OCI-LY3 (cell line): ENCODE measurements around the gene ARGLU1.
A peak's percentile ranks its signal among the peaks of the same experiment; 100 is the strongest.

Experiments used
- H2AFZ ChIP-seq: fragments of 200-600, 300-600 bp; shearing (Covaris generic); 2 replicates; pipeline ENCODE4 v1.6.0; 2014; ENCODE audit warnings: antibody characterized with exemption, low read depth, low read length
- H3K27ac ChIP-seq: fragments of 200-600, 300-600 bp; sonication (generic); 2 replicates; pipeline ENCODE4 v1.5.1; 2014; ENCODE audit warnings: mild to moderate bottlenecking, low read length, moderate library complexity, mixed read lengths
- H3K27me3 ChIP-seq: fragments of 200-600, 300-600 bp; sonication (generic); 2 replicates; pipeline ENCODE4 v1.6.1; 2014; ENCODE audit warnings: low read depth, low read length, mixed read lengths
- H3K36me3 ChIP-seq: fragments of 200-600, 300-600 bp; sonication (generic); replicated peaks from 2 replicates; pipeline ENCODE3; 2014; ENCODE audit warnings: low read depth, low read length, mixed read lengths
- H3K4me1 ChIP-seq: fragments of 300-600, 200-600 bp; sonication (generic); 2 replicates; pipeline ENCODE4 v1.6.1; 2014; ENCODE audit warnings: low read length, mixed read lengths
- H3K4me2 ChIP-seq: fragments of 200-600, 300-600 bp; sonication (generic); 2 replicates; pipeline ENCODE4 v1.6.1; 2014; ENCODE audit warnings: low read length, mixed read lengths
- H3K4me3 ChIP-seq: fragments of 300-600, 200-600 bp; sonication (generic); 2 replicates; pipeline ENCODE4 v1.5.1; 2014; ENCODE audit warnings: antibody characterized with exemption, mild to moderate bottlenecking, low read length, moderate library complexity
- H3K79me2 ChIP-seq: fragments of 300-600, 200-600 bp; shearing (Covaris generic); 2 replicates; pipeline ENCODE4 v1.6.1; 2014; ENCODE audit warnings: mild to moderate bottlenecking, low read length, mixed read lengths
- H3K9ac ChIP-seq: fragments of 300-600, 200-600 bp; shearing (Covaris generic); 2 replicates; pipeline ENCODE4 v1.6.0; 2014; ENCODE audit warnings: mild to moderate bottlenecking, low read length, moderate library complexity
- H3K9me3 ChIP-seq: fragments of 200-600, 300-600 bp; shearing (Covaris generic); 2 replicates; pipeline ENCODE4 v1.6.1; 2014; ENCODE audit warnings: low read length, mixed read lengths; ENCODE audit not compliant: insufficient read depth
- H4K20me1 ChIP-seq: fragments of 200-600, 300-600 bp; sonication (generic); 2 replicates; pipeline ENCODE4 v1.6.1; 2016; ENCODE audit warnings: low read length, mixed read lengths; ENCODE audit not compliant: insufficient read depth
- CTCF ChIP-seq: fragments of 200-600, 300-600 bp; sonication (generic); IDR thresholded peaks from 2 replicates; pipeline ENCODE4 v1.5.1; 2014; ENCODE audit warnings: antibody characterized with exemption, low read length, low read depth
- EZH2phosphoT487 ChIP-seq: fragments of 200-600 bp; shearing (Covaris generic); IDR thresholded peaks from 2 replicates; pipeline ENCODE4 v1.6.1; 2018; ENCODE audit warnings: antibody characterized with exemption, mixed run types, low read depth

Gene ARGLU1

GRCh38 chr13:106537521-106537920, 30.4 kb downstream of the ARGLU1 start:
- peaks cover 17% of the 10 kb centered on the region for H3K79me2 ChIP-seq
- 0 out of 2 replicates have a peak, but pooled peaks cover 5% of the 10 kb centered on the region for H4K20me1 ChIP-seq
- no peak overlapping the region for H3K27ac ChIP-seq
- no peak overlapping the region for H3K9ac ChIP-seq
- TF ChIP-seq CTCF (no peak), EZH2phosphoT487 (no peak)
- H3K4me1 ChIP-seq, result no peaks in the 10 kb centered on the region
- peaks cover 61% of the 10 kb centered on the region for H3K36me3 ChIP-seq
- no peak overlapping the region for H2AFZ ChIP-seq
- no peak overlapping the region for H3K4me3 ChIP-seq
- H3K9me3 ChIP-seq, result no peaks in the 10 kb centered on the region
- H3K4me2 ChIP-seq, result no peak overlapping the region
- H3K27me3 ChIP-seq, result no peaks in the 10 kb centered on the region

GRCh38 chr13:106536244-106537034, 31.5 kb downstream of the ARGLU1 start:
- no peak overlapping the region for H3K27ac ChIP-seq
- no peak overlapping the region for H2AFZ ChIP-seq
- H3K27me3 ChIP-seq, result no peaks in the 10 kb centered on the region
- H3K79me2 ChIP-seq, result peaks cover 14% of the 10 kb centered on the region
- no peak overlapping the region for H3K4me3 ChIP-seq
- H3K4me1 ChIP-seq, result no peaks in the 10 kb centered on the region
- no peak for TF ChIP-seq EZH2phosphoT487
- TF ChIP-seq CTCF, result peak; percentile 25; the same call in 1 of the 2 replicates
- no peaks in the 10 kb centered on the region for H3K9me3 ChIP-seq
- 0 out of 2 replicates have a peak, but pooled peaks cover 5% of the 10 kb centered on the region for H4K20me1 ChIP-seq
- no peak overlapping the region for H3K4me2 ChIP-seq
- H3K36me3 ChIP-seq, result peaks cover 51% of the 10 kb centered on the region
- H3K9ac ChIP-seq, result no peak overlapping the region

- no peaks in the 10 kb centered on the region for H3K27me3 ChIP-seq
- no peak within 1 kb of the TSS for H3K4me3 ChIP-seq
- H3K27ac ChIP-seq, result no peak within 1 kb of the TSS
- peaks cover 43% of the 10 kb centered on the region for H3K36me3 ChIP-seq
- H3K4me2 ChIP-seq, result no peak within 1 kb of the TSS
- no peak within 1 kb of the TSS for H3K9ac ChIP-seq
- H2AFZ ChIP-seq, result no peak within 1 kb of the TSS
- no peaks in the 10 kb centered on the region for H3K9me3 ChIP-seq
- no peaks in the 10 kb centered on the region for H3K4me1 ChIP-seq
- no peak for TF ChIP-seq CTCF
- no peak for TF ChIP-seq EZH2phosphoT487
- 0 out of 2 replicates have a peak, but pooled peaks cover 5% of the 10 kb centered on the region for H4K20me1 ChIP-seq
- peaks cover 7% of the 10 kb centered on the region for H3K79me2 ChIP-seq
Measured at GRCh38 chr13:106535552-106536243, 32.2 kb downstream of the ARGLU1 start, which contains the start of gene EFNB2. EFNB2 (minus strand) TSS chr13:106535662; CDS start chr13:106534964, 698 bp downstream.
